ENCODE results near the gene CFL2. TPM values are rescaled to one million over a fixed set of nuclear protein-coding genes. Genes with fewer than 3 reads are reported as not detected.
"Not testable (repeated sequence)": the region's sequence is repeated elsewhere in the genome, so short reads cannot be mapped to it uniquely, and the experiment has no call there.

CFL2 gene
- polyA plus RNA-seq, 1 of the 3 experiments (the other 2 are of a cell fraction): 48.1 TPM

- CTCF ChIA-PET; H3K27me3 ChIP-seq (ENCODE audit: insufficient read depth); H3K9me3 ChIP-seq; H3F3A ChIP-seq (replicated peaks; ENCODE audit: insufficient read depth); DNase-seq; POLR2A ChIA-PET; H3K79me2 ChIP-seq (ENCODE audit: insufficient read depth); H3K9ac ChIP-seq; H3K4me2 ChIP-seq; H3K36me3 ChIP-seq (replicated peaks in 1 of 2; ENCODE audit: control insufficient read depth in 1 of 2, insufficient read depth in 2 of 2, low read length in 1 of 2); H3K27ac ChIP-seq (ENCODE audit: low read depth in 2 of 2, low read length in 1 of 2); H3K4me1 ChIP-seq (ENCODE audit: control insufficient read depth in 1 of 2, insufficient read depth in 2 of 2, low read depth in 1 of 2, low read length in 1 of 2); H3K9me2 ChIP-seq; H2AFZ ChIP-seq (ENCODE audit: low read depth); H4K20me1 ChIP-seq (ENCODE audit: insufficient read depth); H3K4me3 ChIP-seq (ENCODE audit: low read depth in 2 of 2, low read length in 1 of 2): not testable (repeated sequence)
- 88% methylated on average over 4 of the region's 4 CpGs for WGBS (ENCODE audit: low lambda C conversion rate)
Observed at GRCh38 chr14:34737079-34737478, 22.7 kb upstream of the CFL2 start.

GRCh38 chr14:34733245-34733644 is 18.9 kb upstream of the CFL2 start:
- ChIA-PET POLR2A (no interaction called here), CTCF (interaction anchor here (0.7 to 3.8 kb wide), 4 partner anchors 11 to 61 kb away, joined by 3 to 26 read pairs (median 4); no protein-coding TSS in a partner anchor)
- no peak overlapping the region for H3K9ac ChIP-seq
- no peaks in the 10 kb centered on the region for H3K79me2 ChIP-seq (ENCODE audit: insufficient read depth)
- H3K9me2 ChIP-seq: no peaks in the 10 kb centered on the region
- H3K4me1 ChIP-seq (ENCODE audit: control insufficient read depth in 1 of 2, insufficient read depth in 2 of 2, low read depth in 1 of 2, low read length in 1 of 2): no peaks in the 10 kb centered on the region
- no peak for DNase-seq
- H2AFZ ChIP-seq (ENCODE audit: low read depth): no peak overlapping the region
- WGBS (ENCODE audit: low lambda C conversion rate): 70% methylated on average over 3 of the region's 3 CpGs
- no peak overlapping the region for H3K27ac ChIP-seq (ENCODE audit: low read depth in 2 of 2, low read length in 1 of 2)
- no peaks in the 10 kb centered on the region for H3K9me3 ChIP-seq
- no peak overlapping the region for H3K4me2 ChIP-seq
- H3K27me3 ChIP-seq (ENCODE audit: insufficient read depth): no peaks in the 10 kb centered on the region
- H3K4me3 ChIP-seq (ENCODE audit: low read depth in 2 of 2, low read length in 1 of 2): no peak overlapping the region
- H3F3A ChIP-seq (replicated peaks; ENCODE audit: insufficient read depth): no peaks in the 10 kb centered on the region
- TF ChIP-seq EZH2phosphoT487 (IDR thresholded peaks at IDR 0.05; ENCODE audit: borderline replicate concordance, low read depth) (no peak), JUND (IDR thresholded peaks at IDR 0.05) (no peak), RAD21 (IDR thresholded peaks at IDR 0.05; ENCODE audit: low read length) (no peak)
- H3K36me3 ChIP-seq (replicated peaks in 1 of 2; ENCODE audit: control insufficient read depth in 1 of 2, insufficient read depth in 2 of 2, low read length in 1 of 2): no peaks in the 10 kb centered on the region
- H4K20me1 ChIP-seq (ENCODE audit: insufficient read depth): no peaks in the 10 kb centered on the region

- Histone ChIP-seq H3K4me2 (no peak overlapping the region), H3K9ac (no peak overlapping the region), H4K20me1 (ENCODE audit: insufficient read depth) (no peaks in the 10 kb centered on the region), H3F3A (replicated peaks; ENCODE audit: insufficient read depth) (no peaks in the 10 kb centered on the region), H3K36me3 (replicated peaks in 1 of 2; ENCODE audit: control insufficient read depth in 1 of 2, insufficient read depth in 2 of 2, low read length in 1 of 2) (no peaks in the 10 kb centered on the region), H3K9me2 (no peaks in the 10 kb centered on the region), H2AFZ (ENCODE audit: low read depth) (no peak overlapping the region), H3K27ac (ENCODE audit: low read depth in 2 of 2, low read length in 1 of 2) (no peak overlapping the region), H3K4me1 (ENCODE audit: control insufficient read depth in 1 of 2, insufficient read depth in 2 of 2, low read depth in 1 of 2, low read length in 1 of 2) (no peaks in the 10 kb centered on the region), H3K9me3 (no peaks in the 10 kb centered on the region), H3K4me3 (ENCODE audit: low read depth in 2 of 2, low read length in 1 of 2) (no peak overlapping the region), H3K27me3 (ENCODE audit: insufficient read depth) (no peaks in the 10 kb centered on the region), H3K79me2 (ENCODE audit: insufficient read depth) (no peaks in the 10 kb centered on the region)
- CTCF ChIA-PET: interaction anchor here (0.7 to 3.8 kb wide), 4 partner anchors 10 to 61 kb away, joined by 3 to 26 read pairs (median 4); no protein-coding TSS in a partner anchor
- WGBS (ENCODE audit: low lambda C conversion rate): 83% methylated on average over 4 of the region's 4 CpGs
- DNase-seq: no peak
- no peak for TF ChIP-seq EP300 (IDR thresholded peaks at IDR 0.05; ENCODE audit: borderline replicate concordance in 1 of 2, low read depth in 1 of 2, low read length in 1 of 2)
- TF ChIP-seq FOXJ3 (CRISPR knock-in tag; IDR thresholded peaks at IDR 0.05): no peak
- TF ChIP-seq RAD21 (IDR thresholded peaks at IDR 0.05; ENCODE audit: low read length): no peak
- TF ChIP-seq TCF12 (IDR thresholded peaks at IDR 0.05): no peak
- no peak for TF ChIP-seq FOXM1 (IDR thresholded peaks at IDR 0.05; ENCODE audit: low read depth)
- no peak for TF ChIP-seq FOSL2 (IDR thresholded peaks at IDR 0.05; ENCODE audit: borderline replicate concordance, low read depth)
- no peak for TF ChIP-seq ELF1 (IDR thresholded peaks at IDR 0.05)
- no peak for TF ChIP-seq USF2 (IDR thresholded peaks at IDR 0.05; ENCODE audit: borderline replicate concordance, low read depth, low read length)
- POLR2A ChIA-PET: no interaction called here
Observed at GRCh38 chr14:34732802-34733201, 18.4 kb upstream of the CFL2 start.
